CD4-positive, alpha-beta T cell (primary cell): ENCODE measurements around the gene EML2. TPM values are rescaled to one million over a fixed set of nuclear protein-coding genes. Genes with fewer than 3 reads are reported as not detected.
"Not testable (repeated sequence)": the region's sequence is repeated elsewhere in the genome, so short reads cannot be mapped to it uniquely, and the experiment has no call there.

Experiments
- ATAC-seq: fragments of 200-7000 bp; cut with Tn5 transposase; one replicate; pipeline ENCODE4 v1.10.0; 2022; ENCODE audit warnings: mild to moderate bottlenecking; ENCODE audit not compliant: poor library complexity
- CTCF ChIA-PET: fragments of 350-600 bp; sonication (Branson Sonifier 250); formaldehyde crosslinking; loops from one replicate; lab custom pipeline; 2021; ENCODE audit warnings: antibody characterized with exemption, inconsistent platforms; lab: Charles Lee
- POLR2A ChIA-PET: fragments of 350-600 bp; sonication (Branson Sonifier 250); formaldehyde crosslinking; loops from one replicate; lab custom pipeline; 2021; ENCODE audit warnings: antibody characterized with exemption, inconsistent platforms; lab: Charles Lee
- DNase-seq, 14 experiments: peaks; one replicate each; pipeline ENCODE4 v3.0.0-alpha.2; 2013 to 2020; ENCODE audit warnings: mixed read lengths in 2 of 14
- H3K27ac ChIP-seq, 2 donors: one replicate each; pipeline versions ENCODE4 v1.5.1 to v1.7.0; 2013; ENCODE audit warnings: low read length in 2 of 2, low read depth in 1 of 2, mild to moderate bottlenecking in 1 of 2
- H3K27me3 ChIP-seq, 2 experiments: 1 replicate in 1 of 2; 2 replicates in 1 of 2; pipeline versions ENCODE4 v1.6.1 to v1.7.0; 2013; ENCODE audit warnings: low read length in 2 of 2, control low read depth in 1 of 2, mild to moderate bottlenecking in 1 of 2, moderate library complexity in 1 of 2; ENCODE audit not compliant: insufficient read depth in 2 of 2, control insufficient read depth in 1 of 2
- H3K36me3 ChIP-seq: one replicate; pipeline ENCODE4 v1.6.1; 2013; ENCODE audit warnings: low read length, control low read depth; ENCODE audit not compliant: insufficient read depth
- H3K4me1 ChIP-seq: one replicate; pipeline ENCODE4 v1.6.1; 2013; ENCODE audit warnings: low read length, control low read depth; ENCODE audit not compliant: insufficient read depth
- H3K4me3 ChIP-seq: one replicate; pipeline ENCODE4 v1.5.1; 2013; ENCODE audit warnings: mild to moderate bottlenecking, low read length, moderate library complexity
- H3K9me3 ChIP-seq, 2 experiments: 1 replicate in 1 of 2; 2 replicates in 1 of 2; pipeline versions ENCODE4 v1.6.1 to v1.7.0; 2013; ENCODE audit warnings: low read length in 2 of 2, mild to moderate bottlenecking in 2 of 2, control low read depth in 1 of 2, moderate library complexity in 1 of 2; ENCODE audit not compliant: control insufficient read depth in 1 of 2, insufficient read depth in 1 of 2
- H3K27ac Mint-ChIP-seq: one replicate; pipeline ENCODE4 v1.8.0; 2020; ENCODE audit warnings: mixed read lengths
- H3K27me3 Mint-ChIP-seq: one replicate; pipeline ENCODE4 v1.8.0; 2021; ENCODE audit warnings: mixed read lengths
- H3K36me3 Mint-ChIP-seq: one replicate; pipeline ENCODE4 v1.8.0; 2021; ENCODE audit warnings: low read depth, mixed read lengths
- H3K4me1 Mint-ChIP-seq: one replicate; pipeline ENCODE4 v1.8.0; 2021; ENCODE audit warnings: low read depth, mixed read lengths
- H3K4me3 Mint-ChIP-seq: one replicate; pipeline ENCODE4 v1.8.0; 2020; ENCODE audit warnings: mild to moderate bottlenecking, mixed read lengths
- H3K9me3 Mint-ChIP-seq: one replicate; pipeline ENCODE4 v1.8.0; 2020; ENCODE audit warnings: mixed read lengths
- CTCF ChIP-seq: fragments of 200-600 bp; IDR thresholded peaks from one replicate; pipeline ENCODE4 v1.8.0; 2022; ENCODE audit warnings: antibody characterized with exemption, mild to moderate bottlenecking
- intact Hi-C, 2 experiments: fragments of 100-400 bp; cut with DNase I in 1 of 2; cut with micrococcal nuclease in 1 of 2; formaldehyde crosslinking; loops; one replicate each; pipeline versions ENCODE4 v1.15.1 to v1.9.0; 2023 to 2025; cut with DNase I, micrococcal nuclease
- total RNA-seq, 174 experiments: library from RNA in 2 of 174; stranded (reverse) in 2 of 174; gene quantifications; one replicate each; pipeline ENCODE4 v1.2.3 and lab custom pipeline; 2021 to 2026

The EML2 gene
- total RNA-seq, 2 experiments from 2014 or later = 29.2 to 30.4 TPM

GRCh38 chr19:45629704-45630103 lies 9.5 kb downstream of the EML2 start:
- no peaks in the 10 kb centered on the region for H3K9me3 ChIP-seq
- peaks cover 41% of the 10 kb centered on the region for H3K36me3 ChIP-seq
- Mint-ChIP-seq H3K27me3 (no peaks in the 10 kb centered on the region), H3K27ac (no peak overlapping the region), H3K36me3 (peaks cover 25% of the 10 kb centered on the region), H3K4me1 (no peaks in the 10 kb centered on the region), H3K4me3 (no peak overlapping the region), H3K9me3 (no peaks in the 10 kb centered on the region)
- no peaks in the 10 kb centered on the region for H3K27me3 ChIP-seq
- intact Hi-C loops = no loop called here
- H3K4me1 ChIP-seq = no peaks in the 10 kb centered on the region
- ChIA-PET CTCF (no interaction called here), POLR2A (no interaction called here)
- DNase-seq = no peak
- no peak overlapping the region for H3K4me3 ChIP-seq
- no peak for ATAC-seq
- H3K27ac ChIP-seq = no peak overlapping the region
- no peak for TF ChIP-seq CTCF

- peaks cover 37% of the 10 kb centered on the region for H3K36me3 Mint-ChIP-seq
- H3K27ac Mint-ChIP-seq, H3K4me3 Mint-ChIP-seq, CTCF ChIA-PET, ATAC-seq, H3K27me3 Mint-ChIP-seq, H3K9me3 Mint-ChIP-seq, POLR2A ChIA-PET, H3K27ac ChIP-seq, DNase-seq, H3K9me3 ChIP-seq, H3K27me3 ChIP-seq, H3K4me1 ChIP-seq, intact Hi-C loops, H3K4me3 ChIP-seq, H3K4me1 Mint-ChIP-seq: not testable (repeated sequence)
- H3K36me3 ChIP-seq = peaks cover 50% of the 10 kb centered on the region
Measured at GRCh38 chr19:45628219-45628618, 11.0 kb downstream of the EML2 start.

GRCh38 chr19:45623984-45624383 lies 15.2 kb downstream of the EML2 start:
- ChIA-PET POLR2A (no interaction called here), CTCF (no interaction called here)
- intact Hi-C loops = no loop called here
- ATAC-seq (no peak), DNase-seq (no peak)
- H3K27me3 ChIP-seq = no peaks in the 10 kb centered on the region
- Mint-ChIP-seq H3K4me1 (no peaks in the 10 kb centered on the region), H3K4me3 (no peak overlapping the region), H3K36me3 (peaks cover 74% of the 10 kb centered on the region), H3K27me3 (no peaks in the 10 kb centered on the region), H3K9me3 (no peaks in the 10 kb centered on the region), H3K27ac (no peak overlapping the region)
- H3K27ac ChIP-seq = no peak overlapping the region
- no peak overlapping the region for H3K4me3 ChIP-seq
- no peaks in the 10 kb centered on the region for H3K4me1 ChIP-seq
- H3K9me3 ChIP-seq = no peaks in the 10 kb centered on the region
- H3K36me3 ChIP-seq = peaks cover 59% of the 10 kb centered on the region
- no peak for TF ChIP-seq CTCF

GRCh38 chr19:45621976-45622503 lies 17.2 kb downstream of the EML2 start:
- H3K36me3 Mint-ChIP-seq = peaks cover 77% of the 10 kb centered on the region

More at GRCh38 chr19:45621976-45622503, 17.2 kb downstream of the EML2 start:
- Mint-ChIP-seq H3K4me3 (no peak overlapping the region), H3K9me3 (no peaks in the 10 kb centered on the region), H3K27me3 (no peaks in the 10 kb centered on the region), H3K27ac (no peak overlapping the region), H3K4me1 (no peaks in the 10 kb centered on the region)
- no peaks in the 10 kb centered on the region for H3K4me1 ChIP-seq
- H3K27ac ChIP-seq = no peak overlapping the region
- CTCF ChIA-PET = interaction anchor here (0.7 kb wide), 1 partner anchor 532 kb away, joined by 3 read pairs; no protein-coding TSS in a partner anchor
- no peak for TF ChIP-seq CTCF
- no peaks in the 10 kb centered on the region for H3K9me3 ChIP-seq
- DNase-seq (no peak), ATAC-seq (no peak)
- H3K4me3 ChIP-seq = no peak overlapping the region
- POLR2A ChIA-PET = no interaction called here
- no peaks in the 10 kb centered on the region for H3K27me3 ChIP-seq
- H3K36me3 ChIP-seq = peaks cover 62% of the 10 kb centered on the region
- intact Hi-C loops = no loop called here
